C4-2B (cell line): Measurements from ENCODE around the gene YPEL4.
A peak's percentile ranks its signal among the peaks of the same experiment; 100 is the strongest.

Source experiments
- H3K27ac ChIP-seq: fragments of 450-650 bp; 2 replicates; pipeline ENCODE4 v1.5.1; 2017
- ZFX ChIP-seq: fragments of 450-650 bp; IDR thresholded peaks from 2 replicates; pipeline ENCODE4 v1.6.1; 2017
- TF ChIP-seq, protein P1 (sequence below): fragments of 450-650 bp; conservative IDR thresholded peaks from 2 replicates; pipeline ENCODE4 v1.5.1; 2017; ENCODE audit warnings: mild to moderate bottlenecking

YPEL4 gene

GRCh38 chr11:57644748-57645688 lies 4.7 kb downstream of the YPEL4 start:
- TF ChIP-seq, protein P1, sequence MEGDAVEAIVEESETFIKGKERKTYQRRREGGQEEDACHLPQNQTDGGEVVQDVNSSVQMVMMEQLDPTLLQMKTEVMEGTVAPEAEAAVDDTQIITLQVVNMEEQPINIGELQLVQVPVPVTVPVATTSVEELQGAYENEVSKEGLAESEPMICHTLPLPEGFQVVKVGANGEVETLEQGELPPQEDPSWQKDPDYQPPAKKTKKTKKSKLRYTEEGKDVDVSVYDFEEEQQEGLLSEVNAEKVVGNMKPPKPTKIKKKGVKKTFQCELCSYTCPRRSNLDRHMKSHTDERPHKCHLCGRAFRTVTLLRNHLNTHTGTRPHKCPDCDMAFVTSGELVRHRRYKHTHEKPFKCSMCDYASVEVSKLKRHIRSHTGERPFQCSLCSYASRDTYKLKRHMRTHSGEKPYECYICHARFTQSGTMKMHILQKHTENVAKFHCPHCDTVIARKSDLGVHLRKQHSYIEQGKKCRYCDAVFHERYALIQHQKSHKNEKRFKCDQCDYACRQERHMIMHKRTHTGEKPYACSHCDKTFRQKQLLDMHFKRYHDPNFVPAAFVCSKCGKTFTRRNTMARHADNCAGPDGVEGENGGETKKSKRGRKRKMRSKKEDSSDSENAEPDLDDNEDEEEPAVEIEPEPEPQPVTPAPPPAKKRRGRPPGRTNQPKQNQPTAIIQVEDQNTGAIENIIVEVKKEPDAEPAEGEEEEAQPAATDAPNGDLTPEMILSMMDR = peak; percentile 96
- TF ChIP-seq ZFX = no peak
- H3K27ac ChIP-seq = no peak overlapping the region

DNA sequence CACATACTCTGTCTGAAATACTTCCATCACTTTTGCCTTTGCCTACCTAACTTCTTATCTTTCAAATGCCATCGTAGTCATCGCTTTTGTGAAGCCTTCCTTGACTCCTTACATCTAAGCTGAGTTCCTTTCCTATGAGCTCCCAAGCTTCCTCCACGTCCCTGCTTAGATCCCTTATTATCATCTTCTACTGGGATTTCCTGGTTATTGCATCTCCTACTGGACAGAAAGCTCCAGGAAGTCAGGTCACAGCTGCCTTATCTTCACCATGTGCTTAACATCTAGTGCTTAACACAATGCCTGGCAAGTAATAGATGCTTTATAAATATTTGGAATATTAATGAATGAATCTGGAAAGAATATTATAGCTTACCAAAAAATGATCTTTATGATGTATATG lies 5.9 kb downstream of the YPEL4 start:
- H3K27ac ChIP-seq = no peak overlapping the region
- TF ChIP-seq, protein P1 = no peak

DNA sequence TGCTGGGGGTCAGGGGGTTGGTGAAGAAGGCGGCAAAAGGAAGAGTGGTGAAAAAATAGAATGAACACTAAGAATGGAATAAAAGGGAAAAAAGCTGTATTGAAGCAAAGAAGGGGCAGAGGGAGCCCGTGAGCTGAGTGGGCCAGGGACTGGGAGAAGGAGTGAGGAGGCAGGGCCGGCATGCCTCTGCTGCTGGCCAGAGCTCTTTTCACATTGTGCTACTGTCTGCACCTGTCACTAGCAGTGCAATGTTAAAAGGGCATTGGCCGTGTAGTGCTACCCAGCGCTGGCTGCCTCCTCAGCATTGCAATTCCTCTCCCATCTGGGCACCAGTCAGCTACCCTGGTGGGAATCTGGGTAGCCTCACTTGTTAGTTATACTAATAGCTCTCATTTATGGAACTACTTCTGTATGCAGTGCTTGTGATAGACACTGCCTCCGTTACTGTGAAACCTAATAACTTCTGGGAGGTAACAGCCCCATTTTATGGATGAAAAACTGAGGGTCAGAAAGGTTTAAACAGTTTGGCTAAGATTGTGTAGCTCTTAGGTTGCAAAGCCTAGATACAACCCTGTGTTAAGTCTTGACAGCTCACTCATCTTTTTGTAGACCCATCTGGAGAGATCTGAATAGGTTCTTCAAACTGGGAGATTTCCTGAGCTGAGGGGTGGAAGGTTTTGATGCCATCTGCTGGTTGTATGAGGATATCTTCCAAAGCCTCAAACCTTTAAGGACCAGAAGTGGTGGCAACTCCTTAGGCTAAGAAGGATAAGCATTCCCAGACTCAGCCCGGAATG lies 8.5 kb downstream of the YPEL4 start:
- TF ChIP-seq ZFX = no peak
- TF ChIP-seq, protein P1 = peak; percentile 81
- no peak overlapping the region for H3K27ac ChIP-seq

- H3K27ac ChIP-seq = no peak overlapping the region
- TF ChIP-seq, protein P1 = no peak
- no peak for TF ChIP-seq ZFX
Observed at GRCh38 chr11:57640068-57640800, 9.5 kb downstream of the YPEL4 start.

DNA sequence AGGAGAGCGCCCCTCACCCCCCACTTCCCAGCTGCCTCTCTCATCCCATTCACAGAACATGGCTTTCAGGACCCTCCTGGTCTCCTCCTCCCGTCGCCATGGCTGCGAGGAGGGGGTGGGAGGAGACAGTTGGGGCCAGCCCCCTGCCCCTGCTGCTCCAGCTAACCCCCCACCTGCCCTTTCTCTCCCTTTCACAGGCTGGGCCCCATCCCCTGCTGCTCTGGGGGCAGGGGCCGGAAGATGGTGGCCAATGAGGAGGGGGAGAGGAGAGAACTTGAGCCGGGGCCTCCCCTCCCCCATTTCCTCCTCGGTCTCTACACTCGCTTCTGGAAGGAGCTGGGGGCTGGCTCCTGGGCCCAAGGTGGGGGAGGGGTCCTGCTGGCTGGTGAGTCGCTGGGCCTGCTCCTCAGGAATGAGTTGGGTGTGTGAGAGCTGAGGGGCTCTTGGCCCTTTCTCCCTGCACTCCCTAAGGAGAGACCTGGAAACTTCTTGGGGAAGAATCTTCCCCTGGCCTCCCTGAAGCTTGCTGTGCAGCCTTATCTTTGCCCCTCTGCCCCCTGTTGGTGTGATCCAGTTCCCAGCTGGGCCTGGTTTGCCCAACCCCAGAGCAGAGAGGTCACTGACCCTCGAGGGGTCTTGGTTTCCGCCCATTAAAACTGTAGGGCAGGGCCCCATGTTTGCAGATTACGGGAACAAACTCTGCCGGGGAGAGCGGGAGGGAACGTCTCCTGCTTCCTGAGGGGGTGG lies 10.2 kb downstream of the YPEL4 start:
- no peak for TF ChIP-seq ZFX
- TF ChIP-seq, protein P1 = no peak
- H3K27ac ChIP-seq = no peak overlapping the region

GRCh38 chr11:57638811-57639320 lies 10.8 kb downstream of the YPEL4 start:
- H3K27ac ChIP-seq = no peak overlapping the region
- no peak for TF ChIP-seq ZFX
- TF ChIP-seq, protein P1 = no peak
